ENCODE results near the gene VAV1. TPM values are rescaled to one million over a fixed set of nuclear protein-coding genes. Genes with fewer than 3 reads are reported as not detected.

VAV1 gene
- total and polyA plus RNA-seq, 2 of the 13 experiments (the other 11 are each of a cell fraction or from before 2014, with no cell fraction given), result not detected

DNA sequence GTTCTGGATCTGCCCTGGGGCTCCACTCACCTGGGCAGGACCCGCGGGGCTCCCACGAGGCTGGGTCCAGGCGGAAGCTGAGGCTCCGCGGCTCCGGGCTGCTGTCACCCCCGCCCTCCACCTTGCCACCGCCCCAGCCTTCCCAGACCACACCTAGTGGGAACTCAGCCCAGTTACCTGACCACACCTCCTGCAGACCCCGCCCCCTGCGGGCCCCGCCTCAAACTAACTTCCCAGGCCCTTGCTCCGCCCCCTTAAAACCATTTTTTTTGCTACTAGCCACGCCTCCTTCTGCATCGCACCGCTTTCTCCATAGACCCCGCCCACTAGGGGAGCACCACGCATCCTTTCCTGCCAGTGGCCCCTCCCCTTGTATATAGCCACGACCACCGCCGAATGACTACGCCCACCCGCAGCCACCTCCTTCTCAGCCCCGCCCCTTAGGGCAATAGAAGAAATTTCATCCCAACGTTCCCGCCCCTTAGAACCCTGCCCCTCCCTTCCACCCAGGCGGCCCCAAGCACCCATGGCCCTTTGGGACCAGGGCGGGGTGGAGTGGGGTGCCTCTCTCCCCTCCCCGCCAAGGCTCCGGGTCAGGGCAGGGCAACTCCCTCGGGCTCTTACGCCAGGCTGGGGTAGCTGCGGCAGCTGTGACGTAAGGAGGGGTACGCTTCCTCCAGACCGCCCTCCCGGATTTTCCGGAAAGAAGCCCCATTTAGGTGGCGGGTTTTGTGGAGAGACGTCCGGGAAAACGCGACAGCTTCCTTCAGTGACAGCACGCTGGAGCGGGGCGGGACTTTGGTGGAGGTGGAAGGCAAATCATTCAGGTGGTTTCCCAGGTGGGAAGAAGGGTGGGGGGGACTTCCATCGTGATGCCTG, 4.9 kb upstream of the VAV1 start, which contains the start of gene SH2D3A (continued):
- TF ChIP-seq, protein P1, sequence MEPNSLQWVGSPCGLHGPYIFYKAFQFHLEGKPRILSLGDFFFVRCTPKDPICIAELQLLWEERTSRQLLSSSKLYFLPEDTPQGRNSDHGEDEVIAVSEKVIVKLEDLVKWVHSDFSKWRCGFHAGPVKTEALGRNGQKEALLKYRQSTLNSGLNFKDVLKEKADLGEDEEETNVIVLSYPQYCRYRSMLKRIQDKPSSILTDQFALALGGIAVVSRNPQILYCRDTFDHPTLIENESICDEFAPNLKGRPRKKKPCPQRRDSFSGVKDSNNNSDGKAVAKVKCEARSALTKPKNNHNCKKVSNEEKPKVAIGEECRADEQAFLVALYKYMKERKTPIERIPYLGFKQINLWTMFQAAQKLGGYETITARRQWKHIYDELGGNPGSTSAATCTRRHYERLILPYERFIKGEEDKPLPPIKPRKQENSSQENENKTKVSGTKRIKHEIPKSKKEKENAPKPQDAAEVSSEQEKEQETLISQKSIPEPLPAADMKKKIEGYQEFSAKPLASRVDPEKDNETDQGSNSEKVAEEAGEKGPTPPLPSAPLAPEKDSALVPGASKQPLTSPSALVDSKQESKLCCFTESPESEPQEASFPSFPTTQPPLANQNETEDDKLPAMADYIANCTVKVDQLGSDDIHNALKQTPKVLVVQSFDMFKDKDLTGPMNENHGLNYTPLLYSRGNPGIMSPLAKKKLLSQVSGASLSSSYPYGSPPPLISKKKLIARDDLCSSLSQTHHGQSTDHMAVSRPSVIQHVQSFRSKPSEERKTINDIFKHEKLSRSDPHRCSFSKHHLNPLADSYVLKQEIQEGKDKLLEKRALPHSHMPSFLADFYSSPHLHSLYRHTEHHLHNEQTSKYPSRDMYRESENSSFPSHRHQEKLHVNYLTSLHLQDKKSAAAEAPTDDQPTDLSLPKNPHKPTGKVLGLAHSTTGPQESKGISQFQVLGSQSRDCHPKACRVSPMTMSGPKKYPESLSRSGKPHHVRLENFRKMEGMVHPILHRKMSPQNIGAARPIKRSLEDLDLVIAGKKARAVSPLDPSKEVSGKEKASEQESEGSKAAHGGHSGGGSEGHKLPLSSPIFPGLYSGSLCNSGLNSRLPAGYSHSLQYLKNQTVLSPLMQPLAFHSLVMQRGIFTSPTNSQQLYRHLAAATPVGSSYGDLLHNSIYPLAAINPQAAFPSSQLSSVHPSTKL (CRISPR knock-in tag; IDR thresholded peaks at IDR 0.05), result 0 out of 2 replicates have a peak, but pooled peaks have one; percentile 0
- no peak for TF ChIP-seq GABPA (IDR thresholded peaks at IDR 0.05; ENCODE audit: low read depth, low read length)
- TF ChIP-seq GABPA (CRISPR knock-in tag; IDR thresholded peaks at IDR 0.05; ENCODE audit: low read depth), result 0 out of 2 replicates have a peak, but pooled peaks have one; percentile 6
- TF ChIP-seq ZNF766 (CRISPR knock-in tag; IDR thresholded peaks at IDR 0.05; ENCODE audit: borderline replicate concordance), result no peak
- peak; percentile 65; the same call in 1 of the 2 replicates for TF ChIP-seq ZNF687 (CRISPR knock-in tag; IDR thresholded peaks at IDR 0.05)
- TF ChIP-seq ZNF17 (CRISPR knock-in tag; IDR thresholded peaks at IDR 0.05), result no peak
- peak; percentile 40 for TF ChIP-seq ZFP36 (IDR thresholded peaks at IDR 0.05; ENCODE audit: borderline replicate concordance, low read depth, low read length, partially characterized antibody)
- TF ChIP-seq KDM2A (CRISPR knock-in tag; IDR thresholded peaks at IDR 0.05; ENCODE audit: borderline replicate concordance, low read depth), result peak; percentile 60; the same call in 1 of the 2 replicates
- TF ChIP-seq PREB (CRISPR knock-in tag; IDR thresholded peaks at IDR 0.05), result no peak
- peak; percentile 30; the same call in 1 of the 2 replicates for TF ChIP-seq SAP130 (CRISPR knock-in tag; IDR thresholded peaks at IDR 0.05; ENCODE audit: low read depth)
- TF ChIP-seq, protein P2, sequence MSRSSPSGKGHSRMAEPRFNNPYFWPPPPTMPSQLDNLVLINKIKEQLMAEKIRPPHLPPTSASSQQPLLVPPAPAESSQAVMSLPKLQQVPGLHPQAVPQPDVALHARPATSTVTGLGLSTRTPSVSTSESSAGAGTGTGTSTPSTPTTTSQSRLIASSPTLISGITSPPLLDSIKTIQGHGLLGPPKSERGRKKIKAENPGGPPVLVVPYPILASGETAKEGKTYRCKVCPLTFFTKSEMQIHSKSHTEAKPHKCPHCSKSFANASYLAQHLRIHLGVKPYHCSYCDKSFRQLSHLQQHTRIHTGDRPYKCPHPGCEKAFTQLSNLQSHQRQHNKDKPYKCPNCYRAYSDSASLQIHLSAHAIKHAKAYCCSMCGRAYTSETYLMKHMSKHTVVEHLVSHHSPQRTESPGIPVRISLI (CRISPR knock-in tag; IDR thresholded peaks at IDR 0.05; ENCODE audit: borderline replicate concordance), result peak; percentile 73
- TF ChIP-seq GABPB1 (CRISPR knock-in tag; IDR thresholded peaks at IDR 0.05), result peak; percentile 62; the same call in 1 of the 2 replicates
- no peak for TF ChIP-seq NRL (CRISPR knock-in tag; IDR thresholded peaks at IDR 0.05; ENCODE audit: borderline replicate concordance)
- no peak for TF ChIP-seq SP1 (IDR thresholded peaks at IDR 0.05)
- TF ChIP-seq SP1 (CRISPR knock-in tag; IDR thresholded peaks at IDR 0.05), result 0 out of 2 replicates have a peak, but pooled peaks have one; percentile 29
